ENCODE data around the gene SEL1L3. TPM values are rescaled to one million over a fixed set of nuclear protein-coding genes. Genes with fewer than 3 reads are reported as not detected.

The SEL1L3 gene
- total RNA-seq, 4 donors from 2014 or later: 0.73 to 4.1 (median 2.2) TPM

DNA sequence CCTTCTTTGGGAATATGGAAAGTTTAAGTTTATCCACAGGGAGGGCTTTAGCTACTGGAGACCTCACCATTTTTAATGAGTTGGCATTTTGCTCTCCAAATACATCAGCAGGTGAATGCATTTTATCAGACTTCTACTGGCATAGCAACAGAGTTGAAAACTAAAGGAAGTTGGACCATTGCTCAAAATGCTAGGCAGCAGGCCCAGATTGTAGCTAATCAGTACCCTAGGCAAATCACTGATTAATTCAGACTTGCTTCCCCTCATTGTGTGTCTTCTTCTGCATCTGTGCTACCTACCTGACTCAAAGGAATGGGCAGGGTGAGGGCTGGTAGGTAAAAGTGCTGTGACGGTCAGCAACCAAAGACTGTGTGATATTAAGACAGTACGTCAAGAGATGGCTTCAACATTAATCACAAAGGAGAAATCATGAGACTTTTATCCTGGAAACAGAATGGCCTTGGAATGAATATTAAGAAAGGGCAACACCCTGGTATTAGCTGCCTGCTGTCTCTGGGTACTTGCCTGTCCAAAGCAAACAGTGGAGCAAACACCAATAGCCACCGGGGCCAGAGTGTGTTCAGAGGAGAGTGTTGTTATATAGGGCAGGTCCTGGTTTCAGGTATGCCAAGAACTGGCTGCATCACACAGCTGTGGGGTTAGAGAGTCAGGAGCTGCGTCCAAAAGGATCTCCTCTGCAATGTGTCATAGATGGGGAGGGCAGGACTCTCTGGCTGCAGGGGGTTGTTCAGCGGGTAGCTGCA lies 34.2 kb upstream of the SEL1L3 start:
- no peaks in the 10 kb centered on the region for H3K9me3 ChIP-seq
- intact Hi-C loops (cut with DNase I; ENCODE audit: low total_unique reads) (no loop called here), in situ Hi-C loops (cut with MboI; ENCODE audit: low sequenced_read_pairs in 4 of 4) (no loop called here)
- no peaks in the 10 kb centered on the region for H3K36me3 ChIP-seq
- H3K4me1 ChIP-seq: no peaks in the 10 kb centered on the region
- TF ChIP-seq, protein P1, sequence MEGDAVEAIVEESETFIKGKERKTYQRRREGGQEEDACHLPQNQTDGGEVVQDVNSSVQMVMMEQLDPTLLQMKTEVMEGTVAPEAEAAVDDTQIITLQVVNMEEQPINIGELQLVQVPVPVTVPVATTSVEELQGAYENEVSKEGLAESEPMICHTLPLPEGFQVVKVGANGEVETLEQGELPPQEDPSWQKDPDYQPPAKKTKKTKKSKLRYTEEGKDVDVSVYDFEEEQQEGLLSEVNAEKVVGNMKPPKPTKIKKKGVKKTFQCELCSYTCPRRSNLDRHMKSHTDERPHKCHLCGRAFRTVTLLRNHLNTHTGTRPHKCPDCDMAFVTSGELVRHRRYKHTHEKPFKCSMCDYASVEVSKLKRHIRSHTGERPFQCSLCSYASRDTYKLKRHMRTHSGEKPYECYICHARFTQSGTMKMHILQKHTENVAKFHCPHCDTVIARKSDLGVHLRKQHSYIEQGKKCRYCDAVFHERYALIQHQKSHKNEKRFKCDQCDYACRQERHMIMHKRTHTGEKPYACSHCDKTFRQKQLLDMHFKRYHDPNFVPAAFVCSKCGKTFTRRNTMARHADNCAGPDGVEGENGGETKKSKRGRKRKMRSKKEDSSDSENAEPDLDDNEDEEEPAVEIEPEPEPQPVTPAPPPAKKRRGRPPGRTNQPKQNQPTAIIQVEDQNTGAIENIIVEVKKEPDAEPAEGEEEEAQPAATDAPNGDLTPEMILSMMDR (IDR thresholded peaks at IDR 0.05 in 4 of 5, conservative IDR thresholded peaks at IDR 0.05 in 1 of 5): no peak
- no peak for TF ChIP-seq POLR2A (IDR thresholded peaks at IDR 0.05)
- no peak overlapping the region for H3K27ac ChIP-seq
- ATAC-seq (no peak), DNase-seq (no peak)
- H3K4me3 ChIP-seq: no peak overlapping the region
- no peaks in the 10 kb centered on the region for H3K27me3 ChIP-seq

GRCh38 chr4:25892796-25893195 lies 30.0 kb upstream of the SEL1L3 start:
- no peak for TF ChIP-seq POLR2A (IDR thresholded peaks at IDR 0.05)
- TF ChIP-seq, protein P1 (IDR thresholded peaks at IDR 0.05 in 4 of 5, conservative IDR thresholded peaks at IDR 0.05 in 1 of 5): no peak
- DNase-seq (no peak), ATAC-seq (no peak)

GRCh38 chr4:25890571-25891485 lies 28.0 kb upstream of the SEL1L3 start:
- H3K4me3 ChIP-seq: no peak overlapping the region
- no peaks in the 10 kb centered on the region for H3K9me3 ChIP-seq
- in situ Hi-C loops (cut with MboI; ENCODE audit: low sequenced_read_pairs in 4 of 4): no loop called here
- intact Hi-C loops (cut with DNase I; ENCODE audit: low total_unique reads): no loop called here
- no peaks in the 10 kb centered on the region for H3K27me3 ChIP-seq
- no peak overlapping the region for H3K27ac ChIP-seq
- DNase-seq (no peak), ATAC-seq (no peak)
- TF ChIP-seq, protein P1 (IDR thresholded peaks at IDR 0.05 in 4 of 5, conservative IDR thresholded peaks at IDR 0.05 in 1 of 5): no peak
- no peak for TF ChIP-seq POLR2A (IDR thresholded peaks at IDR 0.05)
- no peaks in the 10 kb centered on the region for H3K36me3 ChIP-seq
- no peaks in the 10 kb centered on the region for H3K4me1 ChIP-seq

More at GRCh38 chr4:25892796-25893195, 30.0 kb upstream of the SEL1L3 start:
- in situ Hi-C loops (cut with MboI; ENCODE audit: low sequenced_read_pairs in 4 of 4) (no loop called here), intact Hi-C loops (cut with DNase I; ENCODE audit: low total_unique reads) (no loop called here)
- Histone ChIP-seq H3K27ac (no peak overlapping the region), H3K36me3 (no peaks in the 10 kb centered on the region), H3K9me3 (no peaks in the 10 kb centered on the region), H3K4me3 (no peak overlapping the region), H3K27me3 (no peaks in the 10 kb centered on the region), H3K4me1 (no peaks in the 10 kb centered on the region)

DNA sequence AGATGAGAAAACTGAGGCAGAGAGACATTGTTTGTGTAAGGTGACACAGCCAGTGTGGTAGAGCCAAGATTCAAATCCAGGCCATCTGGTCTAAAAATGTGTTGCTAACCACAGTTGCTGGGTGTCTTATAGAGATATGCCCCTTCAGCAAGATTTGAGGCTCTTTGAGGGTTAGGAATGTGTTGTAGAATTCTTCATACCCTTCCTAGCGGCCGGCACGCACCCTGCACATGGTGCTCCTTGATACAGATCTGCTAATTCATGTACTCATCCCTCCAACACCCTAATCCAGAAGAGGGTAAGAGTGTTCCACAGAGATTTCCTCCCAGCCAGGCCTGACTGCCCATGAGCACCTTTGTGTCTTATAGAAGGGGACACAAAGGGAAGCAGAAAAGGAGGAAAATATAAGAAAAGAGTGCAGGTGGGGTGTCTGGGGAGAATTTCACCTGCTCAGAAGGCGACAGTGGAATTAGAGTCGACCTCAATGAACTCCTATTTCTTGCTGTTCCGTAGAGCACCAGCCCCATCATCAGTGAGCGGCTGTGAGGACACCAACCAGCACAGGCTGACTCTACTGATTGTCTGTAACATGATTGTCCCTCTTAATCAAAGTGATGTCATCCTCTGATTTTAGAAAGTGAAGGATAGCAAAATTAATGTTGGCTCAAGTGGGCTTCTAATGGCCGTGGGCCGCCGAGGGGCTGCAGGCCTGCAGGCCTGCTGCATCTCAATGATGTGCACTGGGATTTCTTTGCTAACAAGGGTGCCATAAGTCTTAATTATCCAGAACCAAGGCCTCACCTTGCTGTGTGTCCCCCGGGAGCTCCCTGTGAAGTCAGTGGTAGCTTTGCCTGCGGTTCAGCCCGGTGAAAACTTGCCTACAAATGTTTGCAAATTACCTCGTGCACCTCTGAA lies 27.1 kb upstream of the SEL1L3 start:
- Histone ChIP-seq H3K36me3 (no peaks in the 10 kb centered on the region), H3K4me1 (no peaks in the 10 kb centered on the region), H3K9me3 (no peaks in the 10 kb centered on the region), H3K27ac (no peak overlapping the region), H3K4me3 (no peak overlapping the region), H3K27me3 (no peaks in the 10 kb centered on the region)
- ATAC-seq (no peak), DNase-seq (no peak)
- no peak for TF ChIP-seq POLR2A (IDR thresholded peaks at IDR 0.05)
- TF ChIP-seq, protein P1 (IDR thresholded peaks at IDR 0.05 in 4 of 5, conservative IDR thresholded peaks at IDR 0.05 in 1 of 5): no peak
- in situ Hi-C loops (cut with MboI; ENCODE audit: low sequenced_read_pairs in 4 of 4): no loop called here
- intact Hi-C loops (cut with DNase I; ENCODE audit: low total_unique reads): no loop called here

Data from gastrocnemius medialis (tissue), 4 donors.